Glutamatergic neuron (in vitro differentiated cells): ENCODE results near the gene TIMM44. TPM values are rescaled to one million over a fixed set of nuclear protein-coding genes. Genes with fewer than 3 reads are reported as not detected.

Source experiments
- DNase-seq: peaks from one replicate; pipeline ENCODE4 v3.0.0; 2022
- H3K27ac Mint-ChIP-seq: one replicate; pipeline ENCODE4 v1.8.0; 2020; ENCODE audit warnings: mild to moderate bottlenecking, mixed read lengths, inconsistent platforms; ENCODE audit not compliant: unreplicated experiment
- H3K27me3 Mint-ChIP-seq: one replicate; pipeline ENCODE4 v1.8.0; 2020; ENCODE audit warnings: mild to moderate bottlenecking, moderate library complexity, mixed read lengths, inconsistent platforms; ENCODE audit not compliant: unreplicated experiment
- H3K36me3 Mint-ChIP-seq: one replicate; pipeline ENCODE4 v1.8.0; 2020; ENCODE audit warnings: mild to moderate bottlenecking, mixed read lengths, inconsistent platforms; ENCODE audit not compliant: unreplicated experiment
- H3K4me1 Mint-ChIP-seq: one replicate; pipeline ENCODE4 v1.8.0; 2020; ENCODE audit warnings: mild to moderate bottlenecking, low read depth, mixed read lengths, inconsistent platforms; ENCODE audit not compliant: unreplicated experiment
- H3K4me3 Mint-ChIP-seq: one replicate; pipeline ENCODE4 v1.8.0; 2020; ENCODE audit warnings: mild to moderate bottlenecking, mixed read lengths, inconsistent platforms; ENCODE audit not compliant: unreplicated experiment
- H3K9me3 Mint-ChIP-seq: one replicate; pipeline ENCODE4 v1.8.0; 2020; ENCODE audit warnings: mild to moderate bottlenecking, moderate library complexity, mixed read lengths, inconsistent platforms; ENCODE audit not compliant: unreplicated experiment
- total RNA-seq: library from RNA; stranded (reverse); fragmentation: NEBNext Ultra II Directional; extraction: Animal tissue kit (Norgen Biotek cat#: 25700); gene quantifications from one replicate; pipeline ENCODE4 v1.2.1, GENCODE V29; 2021; ENCODE audit not compliant: unreplicated experiment
- TF ChIP-seq, protein P1 (sequence below): fragments of 200-600 bp; sonication (generic); IDR thresholded peaks from one replicate; pipeline ENCODE4 v1.5.0; 2021; ENCODE audit not compliant: partially characterized antibody, unreplicated experiment

TIMM44 gene
- total RNA-seq, 1 donor from 2014 or later = 109 TPM

GRCh38 chr19:7968008-7968795, 24.7 kb upstream of the TIMM44 start:
- TF ChIP-seq, protein P1, sequence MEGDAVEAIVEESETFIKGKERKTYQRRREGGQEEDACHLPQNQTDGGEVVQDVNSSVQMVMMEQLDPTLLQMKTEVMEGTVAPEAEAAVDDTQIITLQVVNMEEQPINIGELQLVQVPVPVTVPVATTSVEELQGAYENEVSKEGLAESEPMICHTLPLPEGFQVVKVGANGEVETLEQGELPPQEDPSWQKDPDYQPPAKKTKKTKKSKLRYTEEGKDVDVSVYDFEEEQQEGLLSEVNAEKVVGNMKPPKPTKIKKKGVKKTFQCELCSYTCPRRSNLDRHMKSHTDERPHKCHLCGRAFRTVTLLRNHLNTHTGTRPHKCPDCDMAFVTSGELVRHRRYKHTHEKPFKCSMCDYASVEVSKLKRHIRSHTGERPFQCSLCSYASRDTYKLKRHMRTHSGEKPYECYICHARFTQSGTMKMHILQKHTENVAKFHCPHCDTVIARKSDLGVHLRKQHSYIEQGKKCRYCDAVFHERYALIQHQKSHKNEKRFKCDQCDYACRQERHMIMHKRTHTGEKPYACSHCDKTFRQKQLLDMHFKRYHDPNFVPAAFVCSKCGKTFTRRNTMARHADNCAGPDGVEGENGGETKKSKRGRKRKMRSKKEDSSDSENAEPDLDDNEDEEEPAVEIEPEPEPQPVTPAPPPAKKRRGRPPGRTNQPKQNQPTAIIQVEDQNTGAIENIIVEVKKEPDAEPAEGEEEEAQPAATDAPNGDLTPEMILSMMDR = no peak
- no peak for DNase-seq
- Mint-ChIP-seq H3K27me3 (peaks cover 18% of the 10 kb centered on the region), H3K36me3 (peaks cover 5% of the 10 kb centered on the region), H3K27ac (peak overlapping the region; percentile 99), H3K4me3 (no peak overlapping the region), H3K9me3 (peaks cover 11% of the 10 kb centered on the region), H3K4me1 (peaks cover 17% of the 10 kb centered on the region)

DNA sequence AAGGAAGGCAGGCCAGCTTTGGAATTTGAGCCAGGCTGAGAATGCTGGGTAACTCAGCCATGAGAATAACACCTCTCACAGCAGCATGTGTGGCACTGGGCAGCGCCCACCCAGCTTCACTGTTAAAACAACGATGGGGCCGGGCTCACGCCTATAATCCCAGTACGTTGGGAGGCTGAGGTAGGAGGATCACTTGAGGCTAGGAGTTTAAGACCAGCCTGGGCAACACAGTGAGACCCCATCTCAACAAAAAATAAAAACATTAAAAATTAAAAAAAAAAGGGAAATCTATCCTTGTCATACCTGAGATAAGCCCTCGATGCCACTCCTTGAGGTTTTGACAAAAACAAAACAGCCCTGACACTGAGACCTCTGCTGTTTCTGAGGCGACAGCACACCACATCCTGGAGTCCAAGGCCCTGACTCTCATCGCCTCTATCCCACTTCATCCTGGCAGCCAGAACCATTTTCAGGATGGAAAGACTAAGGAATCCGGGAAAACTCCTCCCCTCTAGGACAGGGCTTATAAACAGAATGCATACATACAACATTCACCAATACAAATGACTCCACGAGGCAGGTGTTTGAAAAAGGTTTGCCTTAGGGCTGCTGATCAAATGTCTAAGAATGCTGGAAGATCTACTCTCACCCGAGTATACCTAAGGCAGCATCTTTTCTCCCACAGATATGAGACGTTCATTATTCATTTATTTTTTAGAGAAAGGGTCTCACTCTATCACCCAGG, 22.6 kb upstream of the TIMM44 start:
- Mint-ChIP-seq H3K4me1 (peaks cover 20% of the 10 kb centered on the region), H3K36me3 (peaks cover 5% of the 10 kb centered on the region), H3K4me3 (peak overlapping the region; percentile 10), H3K27me3 (peaks cover 17% of the 10 kb centered on the region), H3K27ac (peak overlapping the region; percentile 59), H3K9me3 (peaks cover 15% of the 10 kb centered on the region)
- TF ChIP-seq, protein P1 = no peak
- DNase-seq = no peak

- no peak for DNase-seq
- Mint-ChIP-seq H3K9me3 (peaks cover 14% of the 10 kb centered on the region), H3K4me3 (no peak overlapping the region), H3K27me3 (peaks cover 13% of the 10 kb centered on the region), H3K27ac (peak overlapping the region; percentile 4), H3K36me3 (peaks cover 5% of the 10 kb centered on the region), H3K4me1 (peaks cover 15% of the 10 kb centered on the region)
- TF ChIP-seq, protein P1 = no peak
Measured at GRCh38 chr19:7965259-7965841, 21.9 kb upstream of the TIMM44 start.

DNA sequence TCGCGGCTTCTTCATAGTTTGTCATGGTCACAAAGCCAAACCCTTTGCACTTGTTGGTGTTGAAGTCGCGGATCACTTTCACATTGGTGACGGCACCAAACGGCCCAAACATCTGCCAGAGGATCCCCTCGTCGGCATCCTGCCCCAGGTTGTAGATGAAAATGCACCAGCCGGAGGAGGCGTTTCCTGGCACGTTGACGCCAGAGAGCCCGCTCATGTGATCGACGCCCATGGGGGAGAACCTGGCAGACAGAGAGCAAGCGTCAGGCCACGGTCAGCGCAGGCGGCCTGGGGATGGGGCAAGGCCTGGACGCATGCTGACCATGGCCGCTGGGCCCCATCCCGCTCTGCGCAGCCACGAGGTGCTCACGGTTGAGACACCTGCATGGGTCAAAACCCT, 20.1 kb upstream of the TIMM44 start:
- DNase-seq = no peak
- Mint-ChIP-seq H3K36me3 (peaks cover 5% of the 10 kb centered on the region), H3K9me3 (peaks cover 5% of the 10 kb centered on the region), H3K27me3 (peaks cover 6% of the 10 kb centered on the region), H3K4me3 (no peak overlapping the region), H3K27ac (no peak overlapping the region), H3K4me1 (peaks cover 3% of the 10 kb centered on the region)
- TF ChIP-seq, protein P1 = no peak
